Subcutaneous abdominal adipose tissue (tissue), 5 donors: Measurements from ENCODE around the gene VTI1A.
A peak's percentile ranks its signal among the peaks of the same experiment; 100 is the strongest.
"Not testable (repeated sequence)": the region's sequence is repeated elsewhere in the genome, so short reads cannot be mapped to it uniquely, and the experiment has no call there.

Source experiments
- H3K27ac ChIP-seq: one replicate; pipeline ENCODE4 v1.7.0; 2013; ENCODE audit warnings: low read depth, mild to moderate bottlenecking, inconsistent platforms, low read length, moderate library complexity
- H3K27me3 ChIP-seq, 5 donors: one replicate each; pipeline ENCODE4 v1.7.0; 2013; ENCODE audit warnings: low read length in 5 of 5, inconsistent platforms in 1 of 5; ENCODE audit not compliant: control insufficient read depth in 5 of 5, insufficient read depth in 4 of 5
- H3K36me3 ChIP-seq, 5 donors: one replicate each; pipeline ENCODE4 v1.7.0; 2013; ENCODE audit warnings: low read length in 5 of 5; ENCODE audit not compliant: control insufficient read depth in 5 of 5, insufficient read depth in 5 of 5
- H3K4me1 ChIP-seq, 5 donors: one replicate each; pipeline ENCODE4 v1.7.0; 2013; ENCODE audit warnings: low read length in 5 of 5, mild to moderate bottlenecking in 3 of 5, moderate library complexity in 1 of 5; ENCODE audit not compliant: control insufficient read depth in 5 of 5, insufficient read depth in 5 of 5
- H3K4me3 ChIP-seq, 5 donors: one replicate each; pipeline ENCODE4 v1.7.0; 2013; ENCODE audit warnings: low read length in 5 of 5, low read depth in 1 of 5
- H3K9ac ChIP-seq, 5 donors: one replicate each; pipeline ENCODE4 v1.7.0; 2013; ENCODE audit warnings: low read length in 5 of 5, mild to moderate bottlenecking in 4 of 5, moderate library complexity in 3 of 5
- H3K9me3 ChIP-seq, 5 donors: one replicate each; pipeline ENCODE4 v1.7.0; 2013; ENCODE audit warnings: low read length in 5 of 5; ENCODE audit not compliant: control insufficient read depth in 5 of 5
- donor health status: healthy.
- donor health status: healthy.
- donor health status: healthy.
- donor health status: healthy.
- donor health status: healthy.

Gene VTI1A

GRCh38 chr10:112446855-112447619, at the start of gene VTI1A, which contains the start of gene ZDHHC6:
VTI1A (plus strand) TSS chr10:112447215; CDS start chr10:112447374, 159 bp downstream.
ZDHHC6 (minus strand) TSS chr10:112446914; CDS start chr10:112445436, 1,478 bp downstream.
- peaks cover 3 to 29% (median 25%) of the 10 kb centered on the region in 5 donors for H3K4me1 ChIP-seq
- H3K36me3 ChIP-seq = peaks cover 10 to 26% (median 20%) of the 10 kb centered on the region in 5 donors

GRCh38 chr10:112397592-112397991, 49.4 kb upstream of the VTI1A start:
- peaks cover 7 to 47% (median 14%) of the 10 kb centered on the region in 5 donors for H3K36me3 ChIP-seq
- H3K27ac ChIP-seq = no peak overlapping the region
- no peaks in the 10 kb centered on the region for H3K27me3 ChIP-seq
- H3K9ac ChIP-seq = no peak overlapping the region
- no peak overlapping the region for H3K4me3 ChIP-seq
- no peaks in the 10 kb centered on the region for H3K9me3 ChIP-seq
- no peaks in the 10 kb centered on the region for H3K4me1 ChIP-seq

More at GRCh38 chr10:112446855-112447619, at the start of gene VTI1A, which contains the start of gene ZDHHC6:
- Histone ChIP-seq H3K4me3 (peak within 1 kb of the TSS; percentile 94 to 100 (median 97)), H3K9ac (peak within 1 kb of the TSS; percentile 90 to 100 (median 99)), H3K9me3 (no peaks in the 10 kb centered on the region), H3K27me3 (no peaks in the 10 kb centered on the region), H3K27ac (peak within 1 kb of the TSS; percentile 95)

- H3K4me1 ChIP-seq = peaks cover 0 to 8% (median 0%) of the 10 kb centered on the region in 5 donors
- H3K9me3 ChIP-seq = no peaks in the 10 kb centered on the region
- H3K4me3 ChIP-seq = no peak overlapping the region
- no peak overlapping the region for H3K9ac ChIP-seq
- no peak overlapping the region for H3K27ac ChIP-seq
- no peaks in the 10 kb centered on the region for H3K27me3 ChIP-seq
- peaks cover 4 to 53% (median 23%) of the 10 kb centered on the region in 5 donors for H3K36me3 ChIP-seq
These were observed 44.1 kb upstream of the VTI1A start for GRCh38 chr10:112402917-112403316.

- peaks cover 2 to 52% (median 17%) of the 10 kb centered on the region in 5 donors for H3K36me3 ChIP-seq
- peaks cover 0 to 8% (median 0%) of the 10 kb centered on the region in 5 donors for H3K4me1 ChIP-seq
- H3K4me3 ChIP-seq = no peak overlapping the region
These were observed 42.4 kb upstream of the VTI1A start for GRCh38 chr10:112404617-112405016.

GRCh38 chr10:112406806-112407205, 40.2 kb upstream of the VTI1A start:
- not testable (repeated sequence) for H3K4me1 ChIP-seq, H3K9ac ChIP-seq, H3K27ac ChIP-seq, H3K27me3 ChIP-seq, H3K4me3 ChIP-seq, H3K9me3 ChIP-seq
- H3K36me3 ChIP-seq = peaks cover 2 to 66% (median 23%) of the 10 kb centered on the region in 5 donors

More at GRCh38 chr10:112404617-112405016, 42.4 kb upstream of the VTI1A start:
- no peaks in the 10 kb centered on the region for H3K27me3 ChIP-seq
- no peak overlapping the region for H3K9ac ChIP-seq
- H3K27ac ChIP-seq = peak overlapping the region; percentile 40
- H3K9me3 ChIP-seq = no peaks in the 10 kb centered on the region

GRCh38 chr10:112407696-112408095, 39.3 kb upstream of the VTI1A start:
- Histone ChIP-seq H3K27ac (no peak overlapping the region), H3K4me3 (no peak overlapping the region), H3K36me3 (peaks cover 2 to 66% (median 26%) of the 10 kb centered on the region in 5 donors), H3K4me1 (peaks cover 0 to 8% (median 0%) of the 10 kb centered on the region in 5 donors), H3K9ac (no peak overlapping the region), H3K9me3 (no peaks in the 10 kb centered on the region), H3K27me3 (no peaks in the 10 kb centered on the region)

GRCh38 chr10:112409299-112409698, 37.7 kb upstream of the VTI1A start:
- Histone ChIP-seq H3K4me1 (peaks cover 0 to 7% (median 0%) of the 10 kb centered on the region in 5 donors), H3K9me3 (no peaks in the 10 kb centered on the region), H3K9ac (no peak overlapping the region), H3K27ac (no peak overlapping the region), H3K4me3 (no peak overlapping the region), H3K36me3 (peaks cover 4 to 66% (median 31%) of the 10 kb centered on the region in 5 donors), H3K27me3 (no peaks in the 10 kb centered on the region)

- H3K27ac ChIP-seq = no peak overlapping the region
- H3K36me3 ChIP-seq = peaks cover 4 to 70% (median 33%) of the 10 kb centered on the region in 5 donors
- H3K9me3 ChIP-seq = no peaks in the 10 kb centered on the region
These were observed 37.3 kb upstream of the VTI1A start for GRCh38 chr10:112409755-112410154.

GRCh38 chr10:112412696-112413095, 34.3 kb upstream of the VTI1A start:
- H3K27ac ChIP-seq = no peak overlapping the region
- H3K27me3 ChIP-seq = no peaks in the 10 kb centered on the region
- H3K36me3 ChIP-seq = peaks cover 4 to 62% (median 37%) of the 10 kb centered on the region in 5 donors
- H3K4me1 ChIP-seq = peaks cover 0 to 2% (median 0%) of the 10 kb centered on the region in 5 donors
- H3K4me3 ChIP-seq = no peak overlapping the region
- H3K9me3 ChIP-seq = no peaks in the 10 kb centered on the region
- H3K9ac ChIP-seq = no peak overlapping the region

More at GRCh38 chr10:112409755-112410154, 37.3 kb upstream of the VTI1A start:
- H3K27me3 ChIP-seq = no peaks in the 10 kb centered on the region
- H3K4me1 ChIP-seq = peaks cover 0 to 3% (median 0%) of the 10 kb centered on the region in 5 donors
- H3K4me3 ChIP-seq = no peak overlapping the region
- H3K9ac ChIP-seq = no peak overlapping the region

GRCh38 chr10:112421731-112422130, 25.3 kb upstream of the VTI1A start:
- H3K4me3 ChIP-seq = no peak overlapping the region
- H3K27ac ChIP-seq = no peak overlapping the region
- no peaks in the 10 kb centered on the region for H3K4me1 ChIP-seq
- H3K27me3 ChIP-seq = no peaks in the 10 kb centered on the region
- H3K9ac ChIP-seq = no peak overlapping the region
- H3K36me3 ChIP-seq = peaks cover 13 to 59% (median 42%) of the 10 kb centered on the region in 5 donors
- H3K9me3 ChIP-seq = no peaks in the 10 kb centered on the region
